Lung (tissue), 12 donors: ENCODE results near the gene ARID3C. TPM values are rescaled to one million over a fixed set of nuclear protein-coding genes. Genes with fewer than 3 reads are reported as not detected.

Source experiments
- ATAC-seq: fragments of 200-7000 bp; cut with Tn5 transposase; one replicate; pipeline ENCODE4 v1.9.1; 2020; ENCODE audit warnings: moderate number of reproducible peaks; ENCODE audit not compliant: insufficient read depth, low FRiP score
- DNase-seq, 3 donors: peaks; one replicate each; pipeline ENCODE4 v3.0.0-alpha.2; 2013 to 2017
- H3K27ac ChIP-seq, 2 donors: one replicate each; pipeline ENCODE4 v1.5.1; 2013; ENCODE audit warnings: mild to moderate bottlenecking in 2 of 2, moderate library complexity in 2 of 2, control low read depth in 1 of 2, inconsistent platforms in 1 of 2, low read depth in 1 of 2, low read length in 1 of 2
- H3K27me3 ChIP-seq, 3 donors: one replicate each; pipeline ENCODE4 v1.5.1; 2013; ENCODE audit warnings: low read length in 2 of 3; ENCODE audit not compliant: control insufficient read depth in 3 of 3, insufficient read depth in 3 of 3
- H3K36me3 ChIP-seq, 4 donors: one replicate each; pipeline ENCODE4 v1.5.1; 2013; ENCODE audit warnings: low read length in 4 of 4, mild to moderate bottlenecking in 1 of 4, moderate library complexity in 1 of 4; ENCODE audit not compliant: control insufficient read depth in 4 of 4, insufficient read depth in 4 of 4
- H3K4me1 ChIP-seq, 5 donors: one replicate each; pipeline ENCODE4 v1.5.1; 2013; ENCODE audit warnings: low read length in 5 of 5, mild to moderate bottlenecking in 2 of 5, moderate library complexity in 1 of 5; ENCODE audit not compliant: control insufficient read depth in 5 of 5, insufficient read depth in 5 of 5
- H3K4me3 ChIP-seq: one replicate; pipeline ENCODE4 v1.5.1; 2013; ENCODE audit warnings: mild to moderate bottlenecking, control low read depth, moderate library complexity
- H3K9ac ChIP-seq, 2 donors: one replicate each; pipeline ENCODE4 v1.5.1; 2013; ENCODE audit warnings: low read length in 2 of 2, control low read depth in 1 of 2; ENCODE audit not compliant: insufficient read depth in 1 of 2
- H3K9me3 ChIP-seq, 4 donors: one replicate each; pipeline ENCODE4 v1.5.1; 2013; ENCODE audit warnings: low read length in 3 of 4, mild to moderate bottlenecking in 1 of 4, moderate library complexity in 1 of 4; ENCODE audit not compliant: control insufficient read depth in 4 of 4, insufficient read depth in 3 of 4
- CTCF ChIP-seq: IDR thresholded peaks from 2 replicates; pipeline ENCODE4 v1.5.1; 2012; ENCODE audit warnings: mild to moderate bottlenecking; ENCODE audit errors: control extremely low read depth, extremely low read depth
- WGBS, 2 donors: extraction: QIAGEN DNeasy Blood & Tissue Kit; methylation state at CpG; one replicate each; pipeline ENCODE4 v1.1.7; 2013; 5-methylcytosine and 5-hydroxymethylcytosine counted together
- polyA plus RNA-seq, 2 donors: library from polyadenylated mRNA; stranded (reverse); fragments of 200-250 nt; gene quantifications; one replicate each; pipeline ENCODE4 v1.2.1, GENCODE V29; 2013
- total RNA-seq, 2 donors: library from RNA; depleted of rRNA in 1 of 2; stranded (reverse); fragments of >200 nt in 1 of 2; gene quantifications; one replicate each; pipeline ENCODE4 v1.2.1, GENCODE V29; 2014 to 2021
- donor health status: control.
- donor health status: control.
- donor health status: Bipolar disorder and iron deficiency.
- donor health status: healthy.
- donor health status: DM: yes; HTN: yes; CAD: no.

The ARID3C gene
- total and polyA plus RNA-seq, 4 donors, result not detected

- Histone ChIP-seq H3K9ac (no peak overlapping the region), H3K4me3 (no peak overlapping the region), H3K4me1 (peaks cover 0 to 9% (median 0%) of the 10 kb centered on the region in 5 donors), H3K9me3 (no peaks in the 10 kb centered on the region), H3K36me3 (peaks cover 1 to 18% (median 12%) of the 10 kb centered on the region in 4 donors), H3K27me3 (no peaks in the 10 kb centered on the region), H3K27ac (no peak overlapping the region)
- ATAC-seq (no peak), DNase-seq (no peak)
- no peak for TF ChIP-seq CTCF
Measured at GRCh38 chr9:34663303-34663605, 34.4 kb upstream of the ARID3C start.

GRCh38 chr9:34662526-34663302, 33.8 kb upstream of the ARID3C start, which contains the start of gene CCL27:
Gene CCL27, minus strand, starts transcription at chr9:34662657. Its CDS starts 24 bp downstream, at chr9:34662633.
- ATAC-seq (no peak), DNase-seq (no peak)
- H3K27ac ChIP-seq, result peak within 1 kb of the TSS in 1 of 2 donors; percentile 5
- H3K27me3 ChIP-seq, result no peaks in the 10 kb centered on the region
- H3K9ac ChIP-seq, result no peak within 1 kb of the TSS
- H3K36me3 ChIP-seq, result peaks cover 1 to 18% (median 10%) of the 10 kb centered on the region in 4 donors
- peaks cover 0 to 7% (median 0%) of the 10 kb centered on the region in 5 donors for H3K4me1 ChIP-seq
- no peaks in the 10 kb centered on the region for H3K9me3 ChIP-seq
- H3K4me3 ChIP-seq, result no peak within 1 kb of the TSS
- TF ChIP-seq CTCF, result no peak
- WGBS, 2 donors, result 91 to 95% methylated on average over 4 of the region's 4 CpGs

- DNase-seq, result no peak
- TF ChIP-seq CTCF, result no peak
- Histone ChIP-seq H3K27ac (no peak overlapping the region), H3K4me3 (no peak overlapping the region), H3K9ac (no peak overlapping the region), H3K36me3 (peaks cover 1 to 18% (median 10%) of the 10 kb centered on the region in 4 donors), H3K27me3 (no peaks in the 10 kb centered on the region), H3K9me3 (no peaks in the 10 kb centered on the region), H3K4me1 (peaks cover 0 to 15% (median 9%) of the 10 kb centered on the region in 5 donors)
- ATAC-seq, result no peak
- WGBS, 2 donors, result 92 to 97% methylated on average over 8 of the region's 8 CpGs
Measured at GRCh38 chr9:34659592-34660253, 30.9 kb upstream of the ARID3C start.
